GM10266 (cell line): ENCODE data around the gene CDH24.

ENCODE experiments used
- DNase-seq: peaks from one replicate; pipeline ENCODE4 v3.0.0; 2012; ENCODE audit errors: extremely low spot score
- TF ChIP-seq, protein P1 (sequence below): IDR thresholded peaks from 2 replicates; pipeline ENCODE4 v1.5.1; 2012; ENCODE audit warnings: mild to moderate bottlenecking, low read depth; ENCODE audit not compliant: control insufficient read depth, insufficient read depth; ENCODE audit errors: missing control alignments

Gene CDH24

DNA sequence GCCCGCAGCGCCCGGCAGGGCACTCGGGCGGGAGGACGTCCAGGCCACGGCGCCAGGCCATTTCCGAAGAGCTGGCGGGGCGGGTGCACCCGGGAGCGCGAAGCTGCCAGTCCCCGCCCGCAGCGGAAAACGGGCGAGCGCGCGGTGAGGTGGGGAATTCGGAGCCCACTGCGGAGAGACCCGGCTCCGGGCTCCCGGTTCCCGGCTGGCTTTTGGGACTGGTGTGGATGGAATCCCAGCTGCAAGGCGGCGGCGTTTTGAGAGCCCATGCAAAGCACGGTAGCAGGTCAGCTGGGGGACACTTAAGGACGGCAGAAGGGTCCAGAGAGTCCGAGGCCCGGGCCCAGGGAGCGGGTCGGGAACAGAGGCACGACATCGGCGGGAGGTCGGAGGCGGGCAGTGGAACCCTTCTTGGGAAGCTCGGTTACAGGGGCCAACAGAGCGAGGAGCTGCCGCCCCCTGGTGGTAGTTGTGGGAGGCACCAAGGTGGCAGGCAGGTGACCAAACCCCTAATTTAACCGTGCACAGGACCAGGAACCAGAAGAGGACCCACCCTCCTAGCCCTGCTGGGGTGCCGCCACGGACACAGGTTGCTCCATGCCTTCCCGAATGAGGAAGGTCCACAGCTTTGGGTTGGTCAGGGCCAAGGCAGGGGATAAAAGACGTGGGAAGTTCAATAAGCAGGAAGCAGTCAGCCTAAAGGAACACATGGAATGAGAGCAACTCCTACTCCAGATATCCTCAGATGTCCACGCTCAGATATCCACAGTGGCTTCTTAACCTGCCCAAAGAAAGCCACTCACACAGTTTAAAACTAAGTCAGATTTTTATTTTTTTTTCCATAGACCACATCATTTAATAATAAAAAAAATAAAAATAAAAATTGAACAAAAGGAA, 685 bp upstream of the CDH24 start:
- TF ChIP-seq, protein P1, sequence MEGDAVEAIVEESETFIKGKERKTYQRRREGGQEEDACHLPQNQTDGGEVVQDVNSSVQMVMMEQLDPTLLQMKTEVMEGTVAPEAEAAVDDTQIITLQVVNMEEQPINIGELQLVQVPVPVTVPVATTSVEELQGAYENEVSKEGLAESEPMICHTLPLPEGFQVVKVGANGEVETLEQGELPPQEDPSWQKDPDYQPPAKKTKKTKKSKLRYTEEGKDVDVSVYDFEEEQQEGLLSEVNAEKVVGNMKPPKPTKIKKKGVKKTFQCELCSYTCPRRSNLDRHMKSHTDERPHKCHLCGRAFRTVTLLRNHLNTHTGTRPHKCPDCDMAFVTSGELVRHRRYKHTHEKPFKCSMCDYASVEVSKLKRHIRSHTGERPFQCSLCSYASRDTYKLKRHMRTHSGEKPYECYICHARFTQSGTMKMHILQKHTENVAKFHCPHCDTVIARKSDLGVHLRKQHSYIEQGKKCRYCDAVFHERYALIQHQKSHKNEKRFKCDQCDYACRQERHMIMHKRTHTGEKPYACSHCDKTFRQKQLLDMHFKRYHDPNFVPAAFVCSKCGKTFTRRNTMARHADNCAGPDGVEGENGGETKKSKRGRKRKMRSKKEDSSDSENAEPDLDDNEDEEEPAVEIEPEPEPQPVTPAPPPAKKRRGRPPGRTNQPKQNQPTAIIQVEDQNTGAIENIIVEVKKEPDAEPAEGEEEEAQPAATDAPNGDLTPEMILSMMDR = peak; percentile 96
- peak; percentile 95 for DNase-seq

DNA sequence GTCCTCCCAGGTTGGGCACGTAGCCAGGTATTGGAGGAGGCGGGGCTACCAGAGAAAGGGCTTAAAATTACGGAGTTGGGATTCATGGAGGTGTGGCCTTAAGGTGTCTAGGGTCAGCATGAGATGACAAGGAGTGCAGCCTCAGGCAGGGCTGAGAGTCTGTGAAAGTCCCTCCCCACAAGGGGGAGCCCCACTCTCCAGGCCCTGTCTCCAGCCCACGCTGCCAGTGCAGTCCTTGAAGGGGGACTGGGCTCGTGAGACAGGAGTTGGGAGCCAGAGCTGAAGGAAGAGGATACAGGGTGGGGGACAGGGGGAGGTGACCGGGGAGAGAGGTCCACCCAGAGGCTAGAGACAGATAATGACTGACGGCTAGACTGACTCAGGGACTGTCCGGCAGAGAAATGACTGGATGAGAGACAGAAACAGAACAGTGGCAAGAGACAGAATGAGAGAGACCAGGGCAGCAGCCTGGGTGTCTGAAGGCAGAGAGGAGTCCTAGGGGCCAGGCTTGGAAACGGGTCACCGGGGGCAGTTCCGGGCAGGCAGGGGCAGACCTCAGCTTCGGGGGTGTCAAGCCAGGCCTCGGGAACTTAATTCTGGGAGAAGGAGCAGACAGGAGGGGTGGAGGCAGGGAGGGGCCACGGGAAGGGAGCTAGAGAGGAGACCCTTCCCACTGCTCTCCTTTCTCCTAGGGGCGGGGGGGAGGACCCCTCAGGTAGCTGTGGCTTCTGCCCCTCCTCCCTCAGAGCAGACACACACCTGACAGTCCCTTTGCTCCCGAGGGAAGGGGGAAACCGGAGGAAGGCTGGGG, 970 bp downstream of the CDH24 start:
- TF ChIP-seq, protein P1 = peak; percentile 82
- DNase-seq = peak; percentile 95

DNA sequence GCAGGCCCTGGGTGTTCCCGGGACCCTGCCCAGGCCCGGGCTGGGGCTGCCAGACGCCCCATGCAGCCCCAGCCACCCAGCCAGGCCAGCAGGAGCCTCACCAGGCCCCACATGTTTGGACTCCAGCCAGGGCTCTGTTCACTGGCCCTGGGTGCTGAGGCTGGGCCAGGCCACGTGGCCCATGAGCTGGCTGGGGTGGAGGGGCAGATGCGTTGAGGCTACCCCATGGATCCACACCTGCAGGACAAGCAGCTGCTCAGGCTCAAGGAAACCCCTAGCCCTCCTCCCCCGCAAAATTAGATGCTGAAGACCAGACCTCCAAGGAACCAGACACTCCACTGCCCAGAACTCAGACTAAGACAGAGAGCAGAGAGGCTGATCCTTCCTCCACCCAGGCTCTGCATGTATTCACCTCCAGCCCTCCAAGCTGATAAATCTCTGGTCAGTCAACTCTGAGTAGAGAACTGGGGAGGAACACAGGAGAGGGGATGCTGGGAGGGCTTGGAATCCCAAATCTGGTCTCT, 1.6 kb downstream of the CDH24 start:
- no peak for DNase-seq
- TF ChIP-seq, protein P1 = no peak

DNA sequence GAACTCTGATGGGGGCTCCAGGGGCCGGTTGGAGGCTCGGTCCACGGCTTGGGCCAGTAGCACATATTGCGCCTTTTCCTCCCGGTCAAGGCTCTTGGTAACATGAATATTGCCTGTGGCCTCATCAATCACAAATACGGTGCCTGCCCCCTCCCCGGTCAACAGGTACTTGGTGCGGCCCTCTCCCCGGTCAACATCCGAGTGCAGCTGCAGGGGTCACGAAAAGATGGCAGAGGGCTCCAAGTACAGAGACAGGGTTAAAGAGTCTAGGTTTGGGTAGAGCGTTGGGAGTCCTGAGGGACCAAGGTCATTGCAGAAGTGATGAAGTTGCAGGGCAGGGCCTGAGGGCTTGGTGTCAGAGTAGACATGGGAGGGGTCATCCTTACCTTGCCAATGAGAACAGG, 2.2 kb downstream of the CDH24 start:
- no peak for DNase-seq
- TF ChIP-seq, protein P1 = no peak

DNA sequence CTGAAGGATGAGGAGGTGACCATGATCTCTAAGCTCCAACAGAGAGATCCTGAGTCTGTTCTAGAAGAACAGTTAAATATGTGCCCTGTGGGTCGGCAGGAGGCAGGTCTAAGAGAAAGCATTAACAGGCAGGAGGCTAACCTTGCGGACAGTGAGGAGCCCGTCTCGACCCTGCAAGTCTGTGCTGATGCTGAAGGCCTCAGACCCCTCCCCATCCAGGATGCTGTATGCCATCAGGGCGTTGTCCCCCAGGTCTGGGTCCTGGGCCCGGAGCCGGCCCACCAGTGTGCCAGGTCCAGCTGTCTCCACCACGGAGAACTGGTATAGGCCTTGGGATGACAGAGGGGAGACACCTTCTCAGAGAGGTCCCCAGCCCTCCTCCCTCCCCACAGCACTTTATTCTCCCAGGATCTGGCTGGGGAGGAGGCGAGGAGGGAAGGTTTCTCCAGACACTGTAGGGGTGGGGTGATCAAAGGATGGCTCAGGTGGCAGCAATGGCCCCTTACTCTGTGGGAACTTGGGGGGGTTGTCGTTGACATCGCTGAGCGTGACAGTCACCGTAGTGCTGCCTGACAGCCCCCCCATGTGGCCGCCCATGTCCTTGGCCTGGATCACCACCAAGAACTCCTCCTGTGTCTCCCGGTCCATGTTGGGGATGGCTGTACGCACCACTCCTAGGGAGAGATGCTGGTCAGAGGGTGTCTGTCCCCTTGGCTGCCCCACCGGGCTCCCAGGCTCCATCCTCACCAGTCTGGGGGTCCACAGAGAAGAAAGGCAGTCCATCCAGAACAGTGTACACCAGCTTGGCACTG, 3.1 kb downstream of the CDH24 start:
- DNase-seq = peak; percentile 70
- TF ChIP-seq, protein P1 = peak; percentile 60

DNA sequence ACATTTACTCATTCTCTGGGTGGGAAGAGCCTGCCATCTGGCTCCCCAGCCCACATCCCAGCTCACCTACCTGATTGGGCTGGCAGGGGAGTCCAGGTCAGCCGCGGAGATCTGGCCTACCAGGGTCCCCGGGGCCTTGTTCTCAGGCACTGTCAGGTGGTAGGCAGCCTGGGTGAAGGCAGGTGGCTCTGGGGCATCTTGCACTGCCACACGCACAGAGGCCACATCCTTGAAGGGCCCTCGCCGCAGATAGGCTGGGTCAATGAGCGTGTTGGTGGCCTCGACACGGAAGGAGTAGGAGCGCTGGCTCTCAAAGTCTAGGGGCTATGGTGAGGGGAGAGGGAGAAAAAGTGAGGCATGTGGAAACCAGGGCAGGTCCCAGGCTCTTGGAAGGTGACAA, 3.9 kb downstream of the CDH24 start:
- no peak for DNase-seq
- TF ChIP-seq, protein P1 = no peak
